PC-9 (cell line): ENCODE results near the gene SLC27A1. TPM values are rescaled to one million over a fixed set of nuclear protein-coding genes. Genes with fewer than 3 reads are reported as not detected.

Source experiments
- BruUV-seq: library from RNA; stranded (reverse); fragments of 400-500 nt; replicated peaks from 2 replicates; lab custom pipeline; 2021; lab: Mats Ljungman, UMichigan
- CTCF ChIA-PET: fragments of 300-600 bp; sonication (Branson Sonifier 250); formaldehyde crosslinking; loops from one replicate; lab custom pipeline; 2022; ENCODE audit warnings: antibody characterized with exemption; lab: Charles Lee
- POLR2A ChIA-PET: fragments of 300-600 bp; sonication (Branson Sonifier 250); formaldehyde crosslinking; loops from one replicate; lab custom pipeline; 2022; ENCODE audit warnings: antibody characterized with exemption; ENCODE audit not compliant: unreplicated experiment; lab: Charles Lee
- DNase-seq, 2 experiments: peaks; one replicate each; pipeline versions ENCODE4 v3.0.0 to v3.0.0-alpha.2; 2015 to 2022; ENCODE audit warnings: mixed read lengths in 1 of 2
- H2AFZ ChIP-seq: fragments of 200-600 bp; sonication (generic); 2 replicates; pipeline ENCODE4 v1.8.1; 2017; ENCODE audit warnings: antibody characterized with exemption
- H3F3A ChIP-seq: fragments of 200-600 bp; sonication (generic); 2 replicates; pipeline ENCODE4 v1.8.1; 2017; ENCODE audit warnings: antibody characterized with exemption, mild to moderate bottlenecking, low read depth; ENCODE audit not compliant: insufficient read depth
- H3K27ac ChIP-seq: fragments of 200-600 bp; sonication (generic); 2 replicates; pipeline ENCODE4 v1.6.1; 2016; ENCODE audit warnings: mixed run types
- H3K27me3 ChIP-seq: fragments of 200-600 bp; sonication (generic); 2 replicates; pipeline ENCODE4 v1.6.1; 2016; ENCODE audit warnings: low read depth, mixed run types; ENCODE audit not compliant: insufficient read depth
- H3K36me3 ChIP-seq: fragments of 200-600 bp; sonication (generic); 2 replicates; pipeline ENCODE4 v1.6.1; 2016; ENCODE audit warnings: low read depth, mixed run types
- H3K4me1 ChIP-seq: fragments of 200-600 bp; sonication (generic); replicated peaks from 2 replicates; pipeline ENCODE4 v1.6.1; 2016; ENCODE audit warnings: mixed run types; ENCODE audit not compliant: insufficient read depth
- H3K4me2 ChIP-seq: fragments of 200-600 bp; sonication (generic); 2 replicates; pipeline ENCODE4 v1.6.1; 2017; ENCODE audit warnings: mixed run types
- H3K4me3 ChIP-seq: fragments of 200-600 bp; sonication (generic); 2 replicates; pipeline ENCODE4 v1.6.1; 2016; ENCODE audit warnings: mixed run types
- H3K79me2 ChIP-seq: fragments of 200-600 bp; sonication (generic); 2 replicates; pipeline ENCODE4 v1.6.1; 2017; ENCODE audit warnings: low read depth, mixed run types
- H3K9me2 ChIP-seq: fragments of 200-600 bp; sonication (generic); 2 replicates; pipeline ENCODE4 v1.8.1; 2017; ENCODE audit warnings: mild to moderate bottlenecking; ENCODE audit not compliant: insufficient read depth
- H3K9me3 ChIP-seq: fragments of 200-600 bp; sonication (generic); 2 replicates; pipeline ENCODE4 v1.8.1; 2016; ENCODE audit warnings: low read depth; ENCODE audit not compliant: insufficient read depth
- H4K20me1 ChIP-seq: fragments of 200-600 bp; sonication (generic); 2 replicates; pipeline ENCODE4 v1.8.1; 2017; ENCODE audit not compliant: insufficient read depth
- CTCF ChIP-seq: fragments of 200-600 bp; sonication (generic); conservative IDR thresholded peaks from 2 replicates; pipeline ENCODE4 v1.6.1; 2017; ENCODE audit warnings: mixed run types, antibody characterized with exemption, mild to moderate bottlenecking, moderate library complexity
- EZH2 ChIP-seq: fragments of 200-600 bp; sonication (generic); IDR thresholded peaks from 2 replicates; pipeline ENCODE4 v1.8.0; 2017; ENCODE audit warnings: antibody characterized with exemption, low read depth
- intact Hi-C: fragments of 100-400 bp; cut with micrococcal nuclease; formaldehyde crosslinking; loops from one replicate; pipeline ENCODE4 v1.10.0; 2022; ENCODE audit not compliant: unreplicated experiment
- total RNA-seq: library from RNA; stranded (reverse); gene quantifications from 2 replicates; pipeline ENCODE4 v1.2.3, GENCODE V29; 2021

SLC27A1 gene
- total RNA-seq, 1 experiment from 2014 or later: 30.8 TPM

- ChIA-PET CTCF (no interaction called here), POLR2A (no interaction called here)
- no TSS peak for BruUV-seq
Observed at GRCh38 chr19:17489392-17490030, 19.2 kb downstream of the SLC27A1 start.

GRCh38 chr19:17490411-17490810 is 20.1 kb downstream of the SLC27A1 start:
- Histone ChIP-seq H3K79me2 (no peaks in the 10 kb centered on the region), H4K20me1 (peaks cover 13% of the 10 kb centered on the region), H3K27me3 (no peaks in the 10 kb centered on the region), H3K9me3 (no peaks in the 10 kb centered on the region), H2AFZ (no peak overlapping the region), H3K36me3 (no peaks in the 10 kb centered on the region), H3K4me3 (no peak overlapping the region), H3K9me2 (no peaks in the 10 kb centered on the region), H3F3A (peaks cover 38% of the 10 kb centered on the region), H3K4me2 (no peak overlapping the region), H3K4me1 (peaks cover 7% of the 10 kb centered on the region; the same call in 1 of the 2 replicates), H3K27ac (no peak overlapping the region)
- DNase-seq: no peak
- ChIA-PET CTCF (no interaction called here), POLR2A (no interaction called here)
- TF ChIP-seq EZH2: no peak
- no peak for TF ChIP-seq CTCF
- no TSS peak for BruUV-seq
- intact Hi-C loops: no loop called here

More at GRCh38 chr19:17489392-17490030, 19.2 kb downstream of the SLC27A1 start:
- Histone ChIP-seq H3K4me1 (peaks cover 12% of the 10 kb centered on the region), H4K20me1 (peaks cover 12% of the 10 kb centered on the region; the same call in 1 of the 2 replicates), H3K36me3 (no peaks in the 10 kb centered on the region), H3K27ac (no peak overlapping the region), H3K9me2 (no peaks in the 10 kb centered on the region), H2AFZ (no peak overlapping the region), H3K4me2 (0 out of 2 replicates have a peak overlapping the region, but pooled peaks have one; percentile 1), H3K4me3 (no peak overlapping the region), H3F3A (peaks cover 35% of the 10 kb centered on the region), H3K79me2 (no peaks in the 10 kb centered on the region), H3K27me3 (no peaks in the 10 kb centered on the region), H3K9me3 (no peaks in the 10 kb centered on the region)
- no peak for TF ChIP-seq CTCF
- TF ChIP-seq EZH2: no peak
- DNase-seq: no peak
- intact Hi-C loops: no loop called here

- POLR2A ChIA-PET: no interaction called here
- Histone ChIP-seq H3F3A (peaks cover 45% of the 10 kb centered on the region), H3K4me2 (no peak overlapping the region), H3K79me2 (no peaks in the 10 kb centered on the region), H3K9me3 (no peaks in the 10 kb centered on the region), H2AFZ (no peak overlapping the region), H4K20me1 (peaks cover 20% of the 10 kb centered on the region), H3K27ac (no peak overlapping the region), H3K27me3 (no peaks in the 10 kb centered on the region), H3K36me3 (no peaks in the 10 kb centered on the region), H3K4me3 (no peak overlapping the region), H3K9me2 (no peaks in the 10 kb centered on the region), H3K4me1 (peaks cover 7% of the 10 kb centered on the region; the same call in 1 of the 2 replicates)
- CTCF ChIA-PET: no interaction called here
- no TSS peak for BruUV-seq
- TF ChIP-seq EZH2: no peak
- TF ChIP-seq CTCF: no peak
- intact Hi-C loops: no loop called here
- no peak for DNase-seq
Observed at GRCh38 chr19:17491287-17491686, 21.0 kb downstream of the SLC27A1 start.
